Mesenteric fat pad (tissue), 1 donor: ENCODE results near the gene RETSAT. TPM values are rescaled to one million over a fixed set of nuclear protein-coding genes. Genes with fewer than 3 reads are reported as not detected.
A peak's percentile ranks its signal among the peaks of the same experiment; 100 is the strongest.
"Not testable (repeated sequence)": the region's sequence is repeated elsewhere in the genome, so short reads cannot be mapped to it uniquely, and the experiment has no call there.

ENCODE experiments used
- DNase-seq: peaks from one replicate; pipeline ENCODE4 v3.0.0-alpha.2; 2020; ENCODE audit warnings: low spot score
- total RNA-seq: library from RNA; stranded (reverse); fragmentation: NEBNext Ultra II Directional; extraction: Animal tissue kit (Norgen Biotek cat#: 25700); gene quantifications from one replicate; pipeline ENCODE4 v1.2.1, GENCODE V29; 2021
- donor health status: DM: yes; HTN: yes; CAD: no.

The RETSAT gene
- total RNA-seq, 1 donor from 2014 or later, result 554 TPM

DNA sequence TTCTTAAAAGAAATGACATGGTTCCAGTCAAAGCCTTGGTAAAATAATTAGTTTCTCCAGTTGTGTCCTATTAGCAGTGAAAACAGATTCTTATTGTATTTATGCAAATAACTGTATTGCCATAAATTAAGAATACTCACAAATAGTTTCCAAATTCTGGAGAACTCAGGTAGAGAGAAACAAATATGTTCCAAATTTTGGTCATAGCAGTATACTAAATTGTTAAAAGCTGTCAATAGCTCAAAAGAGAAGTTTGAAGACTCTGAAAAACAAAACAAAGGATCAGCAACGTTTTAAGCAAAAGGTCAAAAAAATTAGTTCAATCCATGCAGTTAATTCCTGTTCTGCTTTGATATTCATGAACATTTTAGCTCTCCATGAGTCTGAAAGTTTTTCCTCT lies 25.7 kb upstream of the RETSAT start:
- no peak for DNase-seq

DNA sequence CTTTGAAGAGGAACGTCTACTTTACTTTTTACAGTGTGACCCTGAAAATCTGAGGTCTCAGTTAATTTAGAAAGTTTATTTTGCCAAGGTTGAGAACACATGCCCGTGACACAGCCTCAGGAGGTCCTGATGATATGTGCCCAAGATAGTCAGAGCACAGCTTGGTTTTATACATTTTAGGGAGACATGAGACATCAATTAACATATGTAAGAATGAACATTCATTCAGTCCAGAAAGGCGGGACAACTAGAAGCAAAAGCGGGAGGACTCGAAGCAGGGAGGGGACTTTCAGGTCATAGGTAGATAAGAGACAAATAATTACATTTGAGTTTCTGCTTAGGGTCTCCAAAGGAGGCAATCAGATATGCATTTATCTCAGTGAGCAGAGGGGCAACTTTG lies 23.9 kb upstream of the RETSAT start:
- DNase-seq, result peak; percentile 0

DNA sequence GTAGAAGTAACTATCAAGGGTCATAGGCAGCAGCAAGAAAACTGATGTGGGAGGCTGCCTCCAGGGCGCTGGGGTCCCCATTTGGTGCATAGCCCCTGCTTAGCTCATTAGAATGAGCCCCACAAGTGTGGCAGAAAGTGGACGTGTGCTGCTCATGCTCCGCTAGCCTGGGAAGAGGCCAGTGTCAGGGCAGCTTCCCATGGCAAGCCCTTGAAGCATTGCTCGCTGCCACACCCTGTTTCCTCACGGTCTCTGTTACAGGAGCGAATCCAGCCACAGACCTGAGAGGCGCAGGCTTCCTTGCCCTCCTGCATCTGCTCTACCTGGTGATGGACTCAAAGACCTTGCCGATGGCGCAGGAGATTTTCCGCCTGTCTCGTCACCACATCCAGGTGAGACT lies 22.8 kb upstream of the RETSAT start:
- no peak for DNase-seq

DNA sequence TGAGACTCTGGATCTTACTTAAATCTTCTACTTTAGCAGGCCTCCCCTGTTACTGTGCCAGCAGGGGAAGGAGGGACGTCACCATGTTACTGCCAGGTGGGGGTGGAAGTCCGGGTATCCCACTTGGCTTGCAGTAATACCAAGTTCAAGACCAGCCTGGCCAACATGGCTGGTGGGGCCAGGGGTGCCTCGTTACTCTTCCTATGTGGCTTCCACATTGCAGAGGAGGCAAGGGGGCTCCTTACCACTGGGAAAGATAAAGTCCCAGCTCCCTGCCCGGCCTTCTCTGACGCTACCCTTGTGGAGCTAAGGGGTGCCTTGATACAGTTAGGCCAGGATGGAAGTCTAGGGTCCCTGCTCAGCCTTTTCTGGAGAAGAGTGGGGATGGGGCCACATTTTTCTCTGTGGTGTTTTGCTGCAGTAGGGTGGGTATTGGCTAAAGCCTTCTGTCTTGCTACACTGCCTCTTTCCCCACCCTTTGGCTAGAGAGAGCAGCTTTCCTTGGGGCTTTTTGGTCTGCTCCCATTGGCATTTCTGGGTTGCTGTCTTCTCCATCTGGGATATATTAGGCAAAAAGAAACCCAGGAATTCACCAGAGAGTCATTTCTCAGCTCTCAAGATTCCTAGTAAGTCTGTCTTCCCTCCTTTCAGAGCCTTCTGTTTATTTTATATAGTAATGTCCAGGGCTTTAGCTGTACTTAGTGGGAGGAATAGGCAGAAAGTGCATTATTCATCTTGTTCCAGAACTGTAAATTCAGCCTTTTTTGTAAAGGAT lies 22.1 kb upstream of the RETSAT start:
- no peak for DNase-seq

DNA sequence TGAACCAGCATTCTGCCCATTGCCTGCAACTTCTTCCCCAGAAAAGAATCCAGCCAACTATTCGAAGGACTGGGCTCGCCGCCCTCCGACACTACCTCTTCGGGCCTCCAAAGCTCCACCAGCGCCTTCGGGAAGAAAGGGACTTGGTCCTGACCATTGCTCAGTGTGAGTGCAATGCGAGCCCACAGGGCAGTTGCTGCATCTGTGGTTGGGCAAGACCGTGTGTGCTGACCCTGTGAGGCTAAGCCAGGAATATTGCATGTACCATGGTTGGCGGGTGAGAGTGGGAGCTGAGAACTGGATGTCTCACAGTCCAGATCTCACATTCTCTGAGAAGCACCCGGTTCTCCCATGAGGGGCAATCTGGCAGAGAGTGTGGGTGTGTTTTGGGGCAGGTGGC lies 16.7 kb upstream of the RETSAT start:
- DNase-seq, result no peak

DNA sequence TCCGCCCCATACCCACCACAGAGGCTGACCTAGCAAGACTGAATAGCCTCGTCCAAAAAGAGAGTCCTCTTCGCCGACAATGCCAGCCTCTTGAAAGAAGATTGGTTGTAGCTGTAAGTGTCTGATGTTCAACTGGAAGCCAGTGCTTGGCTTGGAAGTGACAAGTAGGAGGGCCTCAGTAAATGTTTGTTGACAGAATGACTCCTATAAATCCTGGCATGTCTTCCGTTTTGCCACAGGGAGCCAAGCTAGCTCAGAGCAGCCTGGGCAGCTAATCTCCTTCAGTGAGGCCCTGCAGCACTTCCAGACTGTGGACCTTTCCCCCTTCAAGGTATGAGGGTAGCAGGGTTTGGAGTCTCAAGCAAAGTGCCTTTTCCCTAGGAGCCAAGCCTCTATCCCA lies 15.2 kb upstream of the RETSAT start:
- DNase-seq, result no peak

DNA sequence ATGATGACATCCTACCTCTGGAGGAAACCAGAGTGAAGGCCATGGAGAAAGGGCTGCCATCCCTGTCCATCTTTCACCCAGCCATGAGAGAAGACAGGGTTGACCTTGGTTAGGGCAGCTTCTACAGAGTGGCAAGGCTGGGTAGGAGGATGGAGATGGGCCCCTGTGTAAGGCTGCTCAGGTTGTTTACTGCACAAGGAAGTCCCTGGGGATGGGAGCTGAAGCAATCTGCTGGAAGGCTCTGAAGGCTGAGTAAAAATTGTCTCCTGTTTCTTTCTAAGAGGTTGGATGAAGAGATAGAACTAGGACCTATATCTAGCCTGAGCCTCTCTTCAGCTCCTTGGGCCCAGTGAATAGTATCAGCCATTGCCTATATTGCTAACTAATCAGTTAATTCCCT lies 14.6 kb upstream of the RETSAT start:
- no peak for DNase-seq

DNA sequence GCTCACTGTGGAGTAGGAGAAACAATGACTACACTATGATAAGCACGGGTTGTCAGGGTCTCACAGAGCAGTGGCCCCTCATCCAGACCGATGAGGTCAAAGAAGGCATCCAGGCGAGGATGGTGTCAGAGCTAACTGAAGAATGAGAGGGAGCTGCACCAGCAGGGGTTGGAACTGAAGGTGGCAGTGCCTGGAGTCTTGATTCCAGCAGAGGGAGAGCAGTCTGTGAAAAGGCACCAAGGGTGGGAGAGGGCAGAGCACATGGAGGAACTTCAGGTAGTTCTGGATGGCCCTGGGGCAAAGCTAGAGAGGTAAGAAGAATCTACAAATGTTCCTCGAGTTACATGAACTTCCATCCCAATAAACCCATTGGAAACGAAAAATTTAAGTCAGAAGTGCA lies 12.9 kb upstream of the RETSAT start:
- DNase-seq, result no peak

DNA sequence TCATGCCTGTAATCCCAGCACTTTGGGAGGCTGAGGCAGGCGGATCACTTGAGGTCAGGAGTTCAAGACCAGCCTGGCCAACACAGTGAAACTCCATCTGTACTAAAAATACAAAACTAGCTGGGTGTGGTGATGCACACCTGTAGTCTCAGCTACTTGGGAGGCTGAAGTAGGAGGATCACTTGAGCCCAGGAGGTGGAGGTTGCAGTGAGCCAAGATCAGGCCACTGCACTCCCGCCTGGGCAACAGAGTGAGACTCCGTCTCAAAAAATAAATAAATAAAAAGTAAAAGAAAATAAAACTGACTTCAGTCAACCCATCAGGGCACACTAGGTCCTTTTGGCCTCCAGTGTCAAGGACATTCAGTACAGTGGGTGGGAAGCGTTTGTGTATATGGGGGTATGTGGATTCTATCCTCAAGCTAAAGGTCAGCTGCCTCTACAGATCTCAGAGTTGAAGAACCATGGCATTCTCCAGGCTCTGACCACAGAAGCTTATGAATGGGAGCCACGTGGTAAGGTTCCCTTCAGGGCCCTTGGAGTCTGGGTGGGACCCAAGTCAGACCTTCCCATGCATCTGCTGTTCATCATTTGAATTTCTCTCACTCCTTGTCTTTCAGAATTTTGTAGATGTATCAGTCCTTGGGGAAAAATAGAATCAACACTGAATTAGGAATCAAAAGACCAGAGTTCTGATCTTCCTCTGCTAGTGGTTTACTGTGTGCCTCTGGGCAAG lies 8.5 kb upstream of the RETSAT start:
- peak; percentile 35 for DNase-seq

DNA sequence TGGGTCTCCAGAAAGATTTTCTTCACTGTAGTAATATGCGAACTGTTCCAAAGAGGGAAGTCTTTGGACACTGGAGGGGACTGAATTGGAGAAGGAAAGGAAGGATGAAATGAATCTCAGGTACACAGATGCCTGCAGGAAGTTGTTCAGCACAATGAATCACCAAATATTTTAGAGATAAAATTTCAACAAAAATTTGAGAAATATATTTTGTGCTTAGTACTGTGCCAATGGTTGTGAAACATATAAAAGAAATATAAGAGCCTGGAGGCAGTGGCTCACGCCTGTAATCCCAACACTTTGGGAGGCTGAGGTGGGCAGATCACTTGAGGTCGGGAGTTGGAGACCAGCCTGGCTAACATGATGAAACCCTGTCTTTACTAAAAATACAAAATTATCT lies 3.4 kb upstream of the RETSAT start:
- no peak for DNase-seq

DNA sequence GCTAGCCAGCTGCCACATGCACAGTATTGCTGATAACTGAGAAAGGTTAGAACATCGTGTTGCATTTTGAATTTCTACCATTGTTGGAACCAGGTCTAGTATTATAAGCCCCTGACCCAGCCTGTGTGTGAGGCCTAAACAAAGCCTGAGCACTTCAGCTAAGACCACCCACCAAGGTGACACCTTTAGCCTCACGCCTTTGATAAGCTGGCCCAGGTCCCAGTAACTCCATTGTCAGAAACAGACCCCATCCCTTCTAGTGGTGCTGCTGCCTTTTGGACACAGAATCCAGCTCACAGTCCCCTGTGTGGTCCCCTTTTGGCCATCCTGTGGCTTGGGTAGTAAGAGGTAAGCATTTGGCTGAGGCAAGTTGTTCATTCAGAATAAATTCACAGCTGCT lies 1.9 kb upstream of the RETSAT start:
- peak; percentile 16 for DNase-seq

DNA sequence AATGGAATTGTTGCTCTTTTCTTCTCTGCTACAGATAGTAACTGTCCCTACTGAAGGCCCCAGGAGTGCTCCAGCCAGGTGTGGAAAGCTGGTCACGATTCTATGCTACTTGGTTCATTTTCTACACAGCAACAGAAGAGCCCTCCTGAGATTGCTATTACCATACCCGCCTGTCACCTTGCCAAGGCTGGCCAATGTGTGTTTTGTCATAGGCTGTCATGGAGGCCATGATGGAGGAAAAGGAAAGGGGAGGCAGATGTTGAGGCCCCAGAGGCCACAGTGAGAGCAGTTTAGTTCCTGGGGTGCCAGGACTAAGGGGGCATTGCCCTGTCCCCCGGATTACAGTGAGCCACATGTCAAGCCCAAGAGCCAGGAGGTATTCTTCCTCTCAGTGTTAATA lies 1.2 kb upstream of the RETSAT start:
- DNase-seq, result no peak

DNA sequence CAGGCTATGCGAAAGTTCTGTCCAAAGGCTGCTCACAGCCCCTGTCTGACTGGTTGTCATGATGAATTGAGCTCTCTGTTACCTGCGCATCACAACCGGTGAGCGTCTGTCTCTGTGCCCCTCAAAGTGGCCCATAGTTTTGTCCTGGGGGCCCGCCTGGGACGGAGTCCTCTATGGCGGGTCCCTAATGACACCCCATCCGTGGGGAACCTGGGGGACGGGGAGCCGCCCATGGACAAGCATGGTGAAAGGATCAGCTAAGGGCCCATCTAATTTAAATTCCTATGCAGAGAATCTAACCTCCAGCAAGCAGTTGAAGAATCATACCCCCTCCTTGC lies 714 bp upstream of the RETSAT start:
- DNase-seq, result no peak

DNA sequence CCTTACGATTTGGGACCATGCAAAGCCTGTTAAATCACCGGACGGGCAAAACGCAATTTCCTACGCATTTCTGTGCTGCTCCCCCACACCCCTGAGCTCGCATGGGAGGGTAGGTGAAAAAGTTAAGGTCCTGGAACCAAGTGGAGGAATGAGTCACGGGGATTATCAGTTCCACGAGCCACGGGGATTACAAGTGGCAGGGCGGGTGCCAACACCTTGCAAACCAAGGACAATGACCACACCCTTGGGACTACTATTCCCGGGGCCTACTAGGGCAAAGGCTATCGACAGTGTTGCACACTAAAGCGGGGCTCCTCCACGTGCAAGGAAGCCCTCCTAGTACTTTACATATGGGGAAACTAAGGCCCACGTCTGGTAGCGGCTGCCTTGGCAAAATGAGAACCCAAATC lies 447 bp downstream of the RETSAT start:
- no peak for DNase-seq

DNA sequence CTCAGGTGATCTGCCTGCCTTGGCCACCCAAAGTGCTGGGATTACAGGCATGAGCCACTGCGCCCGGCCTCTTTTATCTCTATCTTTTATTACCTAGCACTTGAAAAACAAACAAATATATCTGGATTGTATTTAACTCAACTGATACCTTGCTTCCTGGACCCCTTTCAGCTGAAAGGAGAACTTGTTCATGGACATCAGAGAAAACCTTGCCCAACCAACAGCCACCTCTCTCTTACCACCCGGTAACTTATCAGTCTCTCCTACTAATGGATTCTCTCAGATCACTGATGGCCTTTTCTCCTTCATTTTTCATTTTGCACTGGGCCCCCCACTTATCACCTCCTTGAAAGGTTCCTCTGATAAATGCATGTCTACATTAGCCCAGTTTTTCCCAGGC lies 6.7 kb downstream of the RETSAT start:
- DNase-seq, result no peak

DNA sequence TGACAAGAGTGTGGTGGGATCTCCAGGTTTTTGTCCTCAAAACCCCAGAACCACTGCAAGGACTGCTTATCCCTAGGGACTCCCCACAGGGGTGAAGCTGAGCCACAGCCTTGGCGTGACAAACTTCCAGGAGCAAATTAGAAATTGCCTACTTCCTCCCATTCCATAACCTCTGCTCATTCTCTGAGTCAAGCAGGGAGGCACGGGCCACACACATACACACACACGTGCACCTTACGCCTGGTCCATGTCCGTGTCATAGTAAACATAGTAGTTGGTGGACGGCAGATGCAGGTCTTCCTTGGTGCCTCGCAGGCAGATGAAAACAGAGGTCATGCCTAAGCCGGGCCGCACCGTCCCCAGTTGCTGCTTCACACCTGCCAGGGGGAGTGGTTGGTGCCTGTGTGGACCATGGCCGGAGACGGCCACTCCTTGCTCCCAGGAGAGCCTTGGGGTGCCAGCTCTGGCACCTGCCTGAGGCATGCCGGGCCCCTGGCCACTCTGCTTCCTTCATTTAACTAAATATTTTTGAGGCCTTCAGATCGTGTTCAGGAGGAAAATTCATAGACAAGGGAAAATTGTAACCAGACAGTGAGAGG lies 9.9 kb downstream of the RETSAT start:
- DNase-seq, result no peak

DNA sequence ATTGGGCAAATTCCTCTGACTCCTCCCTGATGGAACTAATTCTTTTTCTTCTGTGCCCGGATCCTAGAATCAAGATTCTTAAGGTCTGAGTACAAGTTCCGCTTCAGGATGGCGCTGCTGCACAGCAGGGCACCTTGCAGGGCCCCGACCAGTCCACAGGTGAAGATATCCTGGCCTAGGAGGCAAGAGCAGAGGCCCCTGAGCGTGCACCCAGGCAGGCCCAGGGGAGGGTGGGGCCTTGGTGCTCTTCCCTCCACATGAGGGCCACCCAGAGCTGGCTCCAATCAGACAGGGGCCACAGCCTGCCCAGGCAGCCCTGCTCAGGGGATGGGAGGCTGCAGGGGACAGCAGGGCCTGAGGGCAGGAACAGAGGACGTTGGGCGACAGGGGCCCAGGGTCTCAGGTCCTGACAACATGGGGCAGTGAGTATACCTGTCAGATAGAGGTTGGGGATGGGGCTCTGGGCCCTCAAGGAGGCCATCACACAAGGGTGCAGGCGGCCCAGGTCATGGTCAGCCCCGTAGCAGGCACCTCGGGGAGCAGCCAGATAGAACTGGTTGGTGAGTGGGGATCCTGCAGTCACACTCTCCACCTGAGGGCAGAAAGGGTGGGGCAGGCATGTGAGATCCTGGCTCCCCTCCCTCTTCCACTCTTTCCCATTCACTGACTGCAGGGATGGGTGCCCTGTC lies 11.0 kb downstream of the RETSAT start:
- DNase-seq, result not testable (repeated sequence)

DNA sequence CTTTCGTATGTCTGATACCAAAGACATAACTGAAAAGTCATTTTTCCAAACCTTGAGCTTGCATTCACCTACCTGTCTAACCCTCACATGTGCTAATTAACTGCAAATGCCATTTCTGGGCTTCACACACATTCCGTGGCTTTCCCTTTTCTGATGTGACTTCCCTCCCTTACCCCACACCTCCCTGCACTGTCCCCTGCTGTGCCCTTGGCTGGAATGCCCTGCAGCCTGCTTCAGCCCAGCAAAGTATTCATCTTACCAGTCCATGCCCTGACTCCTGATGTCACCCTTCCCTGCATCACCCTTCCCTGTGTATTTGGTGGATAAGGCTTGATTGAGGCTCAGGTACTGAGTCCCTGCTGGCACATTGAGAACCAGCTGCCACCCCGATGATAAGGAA lies 12.2 kb downstream of the RETSAT start:
- DNase-seq, result no peak

DNA sequence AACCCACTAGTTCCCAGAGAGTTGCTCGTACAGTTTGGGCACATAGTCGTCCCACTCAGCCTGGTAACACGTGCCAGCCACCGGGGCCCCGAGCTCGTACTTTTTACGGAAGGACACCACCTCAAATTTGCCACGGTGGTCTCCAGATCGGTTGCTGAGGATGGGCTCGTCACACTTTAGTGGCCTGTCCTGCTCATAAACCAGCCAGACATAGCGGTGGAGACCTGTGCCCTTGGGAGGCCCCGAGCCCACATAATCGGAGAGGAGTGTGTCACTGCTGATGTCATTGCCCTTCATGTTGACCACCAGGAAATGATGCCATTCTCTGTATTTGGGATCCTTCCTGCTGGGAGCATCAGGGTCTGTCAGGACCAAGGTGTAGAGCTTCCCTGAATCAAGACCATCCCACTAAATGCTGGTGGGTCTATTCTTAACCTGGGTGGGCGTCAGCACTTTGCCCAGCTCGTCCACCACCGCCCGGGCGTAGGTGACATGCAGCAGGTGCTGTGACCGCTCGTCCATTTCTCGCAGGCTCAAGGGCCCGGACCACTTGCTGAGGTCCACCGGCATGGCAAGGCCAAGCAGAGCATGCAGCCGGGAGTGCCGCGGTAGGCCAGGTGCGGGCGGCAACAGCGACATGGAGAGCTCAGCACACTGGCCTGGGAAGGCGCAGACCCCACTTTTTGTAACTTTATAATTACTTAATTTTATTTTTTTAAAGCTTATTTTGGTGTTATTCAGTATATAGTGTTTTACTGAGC lies 12.9 kb downstream of the RETSAT start:
- no peak for DNase-seq

DNA sequence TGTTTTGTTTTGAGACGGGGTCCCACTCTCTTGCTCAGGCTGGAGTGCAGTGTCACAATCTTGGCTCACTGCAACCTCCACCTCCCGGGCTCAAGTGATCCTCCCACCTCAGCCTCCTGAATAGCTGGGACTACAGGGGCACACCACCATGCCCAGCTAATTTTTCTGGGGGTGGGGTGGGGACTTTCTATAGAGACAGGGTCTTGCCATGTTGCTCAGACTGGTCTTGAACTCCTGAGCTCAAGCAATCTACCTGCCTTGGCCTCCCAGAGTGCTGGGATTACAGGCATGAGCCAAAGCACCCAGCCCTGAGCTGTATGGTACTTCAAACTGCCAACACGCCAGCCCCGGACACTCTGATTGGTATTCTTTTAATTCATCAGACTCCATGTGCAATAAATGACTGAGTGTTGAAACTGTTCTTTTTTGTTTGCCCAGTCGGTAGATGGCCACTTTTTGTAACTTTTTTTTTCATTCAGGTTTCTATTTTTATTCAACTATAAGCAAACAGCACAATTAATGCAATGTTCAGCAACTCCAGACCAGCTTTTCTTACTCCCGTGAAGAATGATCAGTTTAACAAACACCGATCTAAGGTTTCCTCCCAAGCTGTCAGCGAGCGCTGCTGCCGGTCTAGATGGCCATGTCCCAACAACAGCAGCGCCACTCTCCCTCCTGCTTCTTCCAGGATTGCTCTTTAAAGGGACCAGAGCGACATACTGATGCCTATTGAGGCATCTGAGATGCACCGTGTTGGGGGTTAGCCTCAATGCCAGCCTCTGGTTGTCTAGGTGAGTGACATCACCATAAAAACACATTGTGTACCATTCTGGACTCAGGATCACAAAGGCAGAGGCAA lies 14.1 kb downstream of the RETSAT start:
- DNase-seq, result no peak
